HK-2 (cell line): ENCODE measurements around the gene LRIT2.
"Not testable (repeated sequence)": the region's sequence is repeated elsewhere in the genome, so short reads cannot be mapped to it uniquely, and the experiment has no call there.

Source experiments
- DNase-seq: peaks from one replicate; pipeline ENCODE4 v3.0.0-alpha.2; 2018; ENCODE audit not compliant: unreplicated experiment

The LRIT2 gene

DNA sequence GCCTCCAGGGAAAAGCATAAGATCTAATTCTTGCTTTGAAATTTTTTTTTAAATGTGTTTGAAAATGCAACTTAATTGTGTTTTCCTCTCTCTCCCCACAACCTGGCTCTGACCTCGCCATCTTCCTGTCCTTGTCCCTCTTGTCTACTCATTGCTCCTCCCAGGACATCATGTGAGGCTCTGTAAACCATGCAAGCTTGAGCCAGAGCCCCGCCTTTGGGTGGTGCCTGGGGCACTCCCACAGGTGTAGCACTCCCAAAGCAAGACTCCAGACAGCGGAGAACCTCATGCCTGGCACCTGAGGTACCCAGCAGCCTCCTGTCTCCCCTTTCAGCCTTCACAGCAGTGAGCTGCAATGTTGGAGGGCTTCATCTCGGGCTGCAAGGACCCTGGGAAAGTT, 40.8 kb downstream of the LRIT2 start:
- DNase-seq, result no peak

DNA sequence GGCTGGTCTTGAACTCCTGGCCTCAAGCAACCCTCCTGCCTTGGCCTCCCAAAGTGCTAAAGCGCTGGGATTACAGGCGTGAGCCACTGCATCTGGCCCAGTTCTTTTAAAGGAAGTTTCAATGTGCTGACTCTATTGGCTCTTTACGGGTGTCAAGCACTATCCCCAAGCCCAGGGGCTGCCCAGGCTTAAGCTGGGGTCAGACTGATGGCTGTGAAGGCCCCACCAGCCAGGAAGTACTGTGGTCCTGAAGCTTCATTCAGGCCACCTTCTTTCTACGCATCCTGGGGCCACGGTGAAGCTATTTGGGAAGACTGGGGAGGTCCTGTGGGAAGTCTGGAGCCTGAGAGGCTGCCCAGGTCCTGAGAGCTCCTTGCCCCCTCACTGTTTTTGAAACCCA, 43.7 kb downstream of the LRIT2 start:
- no peak for DNase-seq

DNA sequence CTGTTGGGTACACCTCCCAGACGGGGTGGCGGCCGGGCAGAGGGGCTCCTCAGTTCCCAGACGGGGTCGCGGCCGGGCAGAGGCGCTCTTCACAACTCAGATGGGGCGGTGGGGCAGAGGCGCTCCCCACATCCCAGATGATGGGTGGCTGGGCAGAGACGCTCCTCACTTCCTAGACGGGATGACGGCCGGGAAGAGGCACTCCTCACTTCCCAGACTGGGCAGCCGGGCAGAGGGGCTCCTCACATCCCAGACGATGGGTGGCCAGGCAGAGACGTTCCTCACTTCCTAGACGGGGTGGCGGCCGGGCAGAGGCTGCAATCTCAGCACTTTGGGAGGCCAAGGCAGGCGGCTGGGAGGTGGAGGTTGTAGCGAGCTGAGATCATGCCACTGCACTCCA, 45.0 kb downstream of the LRIT2 start:
- not testable (repeated sequence) for DNase-seq

DNA sequence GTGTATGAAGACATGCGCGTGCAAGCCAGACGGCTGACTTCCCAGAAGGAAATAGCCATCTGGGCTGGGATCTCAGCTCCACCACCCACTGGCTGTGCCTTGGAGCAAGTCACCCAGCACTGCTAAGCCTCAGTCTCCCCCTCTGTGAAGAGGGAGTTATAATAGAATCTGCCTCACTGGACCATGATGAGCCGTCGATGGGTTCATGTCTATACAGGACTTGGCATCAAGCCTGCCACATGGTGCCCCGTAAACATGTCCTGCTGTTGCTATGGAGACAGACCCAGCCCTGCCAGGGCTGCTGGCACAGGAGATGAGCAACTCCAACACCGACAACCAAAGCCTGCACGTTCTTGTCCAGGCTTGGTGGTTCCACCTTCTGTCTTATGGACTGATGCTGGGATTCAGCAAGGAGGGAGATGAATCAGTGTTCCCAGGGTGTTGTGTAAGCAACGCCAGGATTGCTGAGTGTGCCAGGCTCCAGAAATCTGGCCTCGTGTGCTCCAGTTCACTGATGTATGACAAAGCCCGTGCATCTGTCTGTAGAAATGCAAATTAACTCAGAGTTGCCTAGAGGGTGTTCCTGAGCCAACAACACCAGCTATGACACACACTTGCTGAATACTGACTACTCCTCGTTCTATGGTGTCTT, 46.2 kb downstream of the LRIT2 start:
- peak; percentile 38 for DNase-seq

DNA sequence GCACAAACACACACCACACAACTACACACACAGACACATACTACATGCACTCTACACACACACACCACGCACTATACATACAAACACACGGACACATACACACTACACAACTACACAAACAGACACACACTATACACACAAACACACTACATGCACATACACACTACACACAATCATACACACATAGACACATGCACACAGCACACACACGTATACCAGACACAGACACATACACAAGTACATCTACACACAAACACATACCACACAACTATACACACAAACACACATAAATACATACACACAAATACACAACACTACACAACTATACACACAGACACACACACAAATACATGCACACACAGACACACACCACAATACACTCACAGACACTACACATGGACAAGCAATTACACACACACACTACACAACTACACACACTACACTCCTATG, 47.2 kb downstream of the LRIT2 start:
- no peak for DNase-seq

DNA sequence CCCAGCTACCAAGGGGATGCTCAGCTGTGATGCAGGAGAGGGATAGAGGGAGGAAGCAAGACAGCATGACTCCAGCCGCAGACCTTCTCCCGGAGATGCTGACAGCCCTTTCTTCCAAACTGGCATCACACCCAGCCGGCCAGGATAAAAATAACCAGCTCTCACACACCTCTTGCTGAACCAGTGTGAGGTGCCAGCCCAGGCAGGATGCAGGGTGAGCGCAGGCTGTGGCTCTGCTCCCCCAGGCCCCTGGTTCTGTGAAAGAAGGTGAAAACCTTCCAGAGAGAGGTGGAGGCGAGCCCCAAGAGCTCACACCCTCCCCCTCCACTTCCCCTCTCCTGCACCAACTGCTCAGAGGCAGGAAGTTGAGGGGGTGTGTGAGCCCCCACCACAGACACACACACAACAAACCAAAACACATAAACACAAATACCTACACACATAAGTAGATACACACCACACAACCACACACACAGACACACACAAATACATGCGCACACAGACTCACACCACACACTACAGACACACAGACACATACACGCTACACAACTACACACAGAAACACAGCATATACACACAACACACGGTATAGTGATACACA, 47.7 kb downstream of the LRIT2 start:
- DNase-seq, result no peak

DNA sequence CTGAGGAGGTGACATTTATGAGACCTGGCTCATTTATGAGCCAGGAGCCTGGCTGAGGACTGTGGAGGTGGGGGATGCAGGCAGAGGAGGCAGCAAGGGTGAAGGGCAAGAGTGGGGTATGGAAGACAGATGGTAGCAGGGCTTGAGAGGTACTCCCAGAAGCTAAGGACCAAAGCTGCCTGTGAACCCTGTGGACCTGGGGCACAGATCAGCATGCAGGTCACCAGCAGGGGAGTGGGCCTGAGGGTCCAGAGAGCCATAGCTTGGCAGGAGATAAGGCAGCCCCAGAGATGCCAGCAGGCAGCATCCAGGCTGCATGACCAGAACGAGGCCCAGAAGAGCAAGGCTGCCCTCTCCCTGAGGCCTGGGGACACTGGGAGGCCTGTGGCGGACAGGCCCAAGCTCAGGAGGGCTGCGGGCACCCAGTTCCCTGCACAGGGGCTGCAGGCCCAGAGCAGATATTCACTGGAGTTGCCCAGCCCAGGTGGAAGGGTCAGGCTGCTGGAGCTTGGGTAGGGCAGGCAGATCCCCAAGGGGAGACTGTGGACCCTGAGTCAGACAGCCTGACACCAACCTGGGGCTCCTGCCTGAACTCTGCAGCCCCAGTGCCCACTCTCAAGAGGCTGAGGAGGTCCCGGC, 48.4 kb downstream of the LRIT2 start:
- DNase-seq, result no peak

DNA sequence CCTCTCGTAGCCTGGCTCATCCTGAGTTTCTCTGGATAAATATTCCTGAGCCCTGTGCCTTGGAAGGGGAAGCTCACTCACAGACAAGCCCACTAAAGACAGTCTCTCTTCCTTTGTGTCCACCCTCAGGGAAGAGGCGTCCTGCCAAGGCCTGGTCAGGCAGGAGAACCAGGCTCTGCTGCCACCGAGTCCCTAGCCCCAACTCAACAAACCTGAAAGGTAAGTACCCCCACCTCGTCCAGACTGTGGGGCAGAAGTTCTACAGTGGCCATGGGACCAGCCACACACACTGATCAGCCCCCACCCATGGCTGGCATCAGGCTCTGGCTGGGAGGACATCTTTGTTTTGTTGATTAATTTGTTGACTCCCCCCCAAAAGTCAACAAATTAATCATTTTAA, 49.0 kb downstream of the LRIT2 start:
- no peak for DNase-seq

DNA sequence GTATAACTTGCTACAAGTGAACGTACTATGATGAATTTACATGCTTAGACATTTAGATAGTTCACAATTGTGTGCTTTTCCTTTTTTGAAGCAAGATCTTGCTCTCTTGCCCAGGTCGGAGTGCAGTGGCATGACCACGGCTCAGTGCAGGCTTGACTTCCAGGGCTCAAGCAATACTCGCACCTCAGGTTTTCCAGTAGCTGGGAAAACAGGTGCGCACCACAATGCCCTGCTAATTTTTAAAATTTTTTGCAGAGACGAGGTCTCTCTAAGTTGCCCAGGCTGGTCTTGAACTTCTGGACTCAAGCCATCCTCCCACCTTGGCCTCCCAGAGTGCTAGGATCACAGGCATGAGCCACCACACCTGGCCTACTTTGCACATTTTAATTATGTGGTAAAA, 49.9 kb downstream of the LRIT2 start:
- DNase-seq, result no peak

DNA sequence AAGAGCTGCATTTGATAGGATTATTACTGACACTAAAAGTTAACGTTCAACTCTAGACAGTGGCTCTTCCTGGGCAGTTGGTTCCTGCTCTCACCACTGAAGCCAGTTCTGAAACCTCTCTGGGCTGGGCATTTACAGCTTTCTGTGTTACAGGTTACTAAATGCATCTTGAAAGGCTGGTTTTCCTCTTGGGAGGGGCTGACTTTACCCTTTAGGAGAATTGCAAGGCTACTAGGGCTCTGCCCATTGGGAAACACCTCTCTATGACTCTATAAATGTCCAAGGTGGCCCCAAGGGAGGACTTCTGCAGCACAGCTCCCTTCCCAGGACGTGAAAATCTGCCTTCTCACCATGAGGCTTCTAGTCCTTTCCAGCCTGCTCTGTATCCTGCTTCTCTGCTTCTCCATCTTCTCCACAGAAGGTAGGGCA, 51.8 kb downstream of the LRIT2 start, which contains the start of gene GPR15LG:
GPR15LG (plus strand) TSS at position 301 of the 429 bp plus-strand sequence; CDS start at position 352, 51 bp downstream.
- DNase-seq, result no peak

DNA sequence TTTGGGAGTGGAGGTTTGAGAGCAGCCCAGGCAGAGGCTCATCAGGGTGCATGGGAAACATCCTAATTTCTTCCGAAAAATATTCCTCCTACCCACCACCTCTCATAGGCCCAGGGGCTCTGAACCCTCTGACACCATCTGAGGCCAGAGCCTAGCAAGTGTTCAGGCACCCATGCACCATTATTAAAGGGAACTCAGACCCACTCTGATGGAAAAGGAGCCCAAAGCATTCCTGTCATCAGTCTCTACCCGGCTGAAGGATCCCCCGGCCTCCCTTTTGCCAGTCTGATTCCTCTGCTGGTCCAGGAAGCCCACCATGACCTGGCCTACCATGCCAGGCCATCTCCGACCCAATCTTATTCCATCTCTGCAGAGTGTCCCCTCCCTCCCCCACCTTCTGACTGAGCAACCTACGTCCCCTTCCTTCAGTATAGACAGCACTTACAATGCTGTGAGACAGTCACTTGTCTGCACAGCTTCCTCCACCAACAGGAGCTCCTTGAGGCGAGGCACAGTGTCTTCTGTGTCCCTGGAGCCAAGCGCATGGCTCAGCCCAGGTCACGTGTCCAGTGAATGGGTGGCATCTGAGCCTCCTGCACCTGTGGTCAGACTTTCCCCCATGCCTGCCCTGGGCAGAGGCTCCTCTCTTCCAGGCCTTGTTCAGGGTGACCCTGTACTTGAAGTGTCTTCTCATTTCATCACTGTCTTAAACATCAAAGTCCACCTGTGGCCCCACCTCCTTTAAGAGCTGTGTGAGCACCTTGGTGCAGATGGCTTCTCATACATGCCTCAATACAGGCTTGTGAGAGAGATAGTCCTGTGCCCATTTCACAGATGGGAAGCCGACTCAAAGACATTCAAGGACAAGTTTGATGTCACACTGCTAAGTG, 52.6 kb downstream of the LRIT2 start:
- no peak for DNase-seq

DNA sequence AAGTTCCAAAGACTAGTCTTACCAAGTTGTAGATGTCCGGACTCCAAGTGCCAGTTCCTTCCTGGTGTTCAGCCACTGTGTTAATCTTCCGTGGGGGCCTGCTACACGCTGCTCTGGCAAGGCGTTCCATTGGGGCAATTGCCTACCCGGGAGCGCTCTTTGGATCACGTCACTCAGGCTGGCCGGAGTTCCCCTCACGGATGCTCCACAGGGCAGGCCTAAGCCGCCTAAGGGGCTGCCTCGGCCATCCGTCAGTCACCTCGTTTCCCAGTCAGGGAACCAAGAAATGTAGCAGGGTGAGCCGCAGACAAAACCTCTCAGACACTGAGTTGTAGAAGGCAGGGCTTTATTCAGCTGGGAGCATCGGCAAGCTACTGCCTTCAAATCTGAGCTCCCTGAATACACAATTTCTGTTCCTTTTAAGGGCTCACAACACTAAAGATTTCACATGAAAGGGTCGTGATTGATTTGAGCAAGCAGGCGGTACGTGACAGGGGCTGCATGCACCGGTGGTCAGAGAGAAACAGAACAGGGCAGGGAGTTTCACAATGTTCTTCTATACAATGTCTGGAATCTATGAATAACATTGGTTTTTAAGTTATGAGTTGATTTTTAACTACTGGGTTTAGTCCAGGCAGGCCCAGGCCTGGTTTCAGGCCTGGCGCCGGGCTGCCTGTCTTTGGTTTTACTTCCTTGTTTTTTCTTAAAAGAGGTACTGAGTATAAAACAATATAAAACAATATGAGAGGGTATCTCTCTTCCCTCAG, 53.5 kb downstream of the LRIT2 start:
- DNase-seq, result not testable (repeated sequence)

DNA sequence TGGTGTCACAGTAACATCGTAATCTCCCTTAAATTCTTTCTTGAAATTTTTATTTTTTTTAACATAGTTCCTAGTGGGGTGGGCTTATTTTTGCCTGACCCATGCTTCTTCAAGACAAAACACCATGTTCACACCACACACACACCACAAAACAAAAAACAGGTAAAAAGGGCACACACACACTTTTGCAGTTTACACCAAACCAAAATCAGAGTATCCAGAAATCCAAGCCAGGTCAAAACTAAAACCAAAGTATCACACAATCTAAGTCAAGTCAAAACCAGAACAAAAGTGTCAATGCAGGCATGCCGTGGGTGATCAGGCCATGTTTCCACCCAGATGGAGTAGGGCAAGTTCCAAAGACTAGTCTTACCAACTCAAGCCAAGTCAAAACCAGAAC, 54.1 kb downstream of the LRIT2 start:
- DNase-seq, result not testable (repeated sequence)
